Smooth muscle cell (in vitro differentiated cells): ENCODE results near the gene NINJ2. TPM values are rescaled to one million over a fixed set of nuclear protein-coding genes. Genes with fewer than 3 reads are reported as not detected.
A peak's percentile ranks its signal among the peaks of the same experiment; 100 is the strongest.

Source experiments
- DNase-seq: peaks from one replicate; lab custom pipeline; 2025; ENCODE audit not compliant: unreplicated experiment; lab: John Stamatoyannopoulos, UW
- H2AFZ ChIP-seq: fragments of 200-600 bp; sonication (generic); 2 replicates; pipeline ENCODE4 v1.6.0; 2016; ENCODE audit warnings: antibody characterized with exemption, low read depth, mild to moderate bottlenecking
- H3F3A ChIP-seq: fragments of 200-600 bp; sonication (generic); 2 replicates; pipeline ENCODE4 v1.6.0; 2017; ENCODE audit warnings: antibody characterized with exemption, low read depth
- H3K27ac ChIP-seq: fragments of 200-600 bp; sonication (generic); 2 replicates; pipeline ENCODE4 v1.5.1; 2016; ENCODE audit warnings: low read depth, mild to moderate bottlenecking
- H3K27me3 ChIP-seq: fragments of 200-600 bp; sonication (generic); 2 replicates; pipeline ENCODE4 v1.6.1; 2016; ENCODE audit warnings: low read depth, mild to moderate bottlenecking
- H3K36me3 ChIP-seq: fragments of 200-600 bp; sonication (generic); 2 replicates; pipeline ENCODE4 v1.5.1; 2016; ENCODE audit warnings: low read depth
- H3K4me1 ChIP-seq: fragments of 200-600 bp; sonication (generic); 2 replicates; pipeline ENCODE4 v1.5.1; 2016; ENCODE audit warnings: low read depth
- H3K4me2 ChIP-seq: fragments of 200-600 bp; sonication (generic); 2 replicates; pipeline ENCODE4 v1.6.0; 2016; ENCODE audit warnings: mild to moderate bottlenecking
- H3K4me3 ChIP-seq: fragments of 200-600 bp; sonication (generic); 2 replicates; pipeline ENCODE4 v1.5.1; 2016; ENCODE audit warnings: mild to moderate bottlenecking
- H3K79me2 ChIP-seq: fragments of 200-600 bp; sonication (generic); 2 replicates; pipeline ENCODE4 v1.6.0; 2016; ENCODE audit warnings: low read depth, mild to moderate bottlenecking
- H3K9ac ChIP-seq: fragments of 200-600 bp; sonication (generic); 2 replicates; pipeline ENCODE4 v1.6.0; 2016; ENCODE audit warnings: low read depth
- H3K9me3 ChIP-seq: fragments of 200-600 bp; sonication (generic); replicated peaks from 2 replicates; pipeline ENCODE4 v1.5.1; 2016; ENCODE audit warnings: low read depth
- H4K20me1 ChIP-seq: fragments of 200-600 bp; sonication (generic); 2 replicates; pipeline ENCODE4 v1.6.0; 2016; ENCODE audit warnings: low read depth
- WGBS: methylation state at CpG from one replicate; pipeline ENCODE4 v1.1.7; 2016; ENCODE audit warnings: low lambda C conversion rate; 5-methylcytosine and 5-hydroxymethylcytosine counted together
- polyA plus RNA-seq: library from polyadenylated mRNA; unstranded; fragments of >200 nt; fragmentation: Nextera tagmentation; extraction: Ambion mirVana; gene quantifications from 2 replicates; pipeline ENCODE4 v1.2.1, GENCODE V29; 2016
- total RNA-seq: library from RNA; depleted of rRNA; stranded (reverse); fragments of >200 nt; gene quantifications from 2 replicates; pipeline ENCODE4 v1.2.3, GENCODE V29; 2014
- TF ChIP-seq, protein P1 (sequence below): fragments of 200-600 bp; sonication (generic); IDR thresholded peaks from 2 replicates; pipeline ENCODE4 v1.5.1; 2017; ENCODE audit warnings: borderline replicate concordance, mild to moderate bottlenecking, antibody characterized with exemption; ENCODE audit not compliant: insufficient read depth, poor library complexity, severe bottlenecking

NINJ2 gene
- total and polyA plus RNA-seq, 2 experiments from 2014 or later = 4.2 to 12.1 TPM

DNA sequence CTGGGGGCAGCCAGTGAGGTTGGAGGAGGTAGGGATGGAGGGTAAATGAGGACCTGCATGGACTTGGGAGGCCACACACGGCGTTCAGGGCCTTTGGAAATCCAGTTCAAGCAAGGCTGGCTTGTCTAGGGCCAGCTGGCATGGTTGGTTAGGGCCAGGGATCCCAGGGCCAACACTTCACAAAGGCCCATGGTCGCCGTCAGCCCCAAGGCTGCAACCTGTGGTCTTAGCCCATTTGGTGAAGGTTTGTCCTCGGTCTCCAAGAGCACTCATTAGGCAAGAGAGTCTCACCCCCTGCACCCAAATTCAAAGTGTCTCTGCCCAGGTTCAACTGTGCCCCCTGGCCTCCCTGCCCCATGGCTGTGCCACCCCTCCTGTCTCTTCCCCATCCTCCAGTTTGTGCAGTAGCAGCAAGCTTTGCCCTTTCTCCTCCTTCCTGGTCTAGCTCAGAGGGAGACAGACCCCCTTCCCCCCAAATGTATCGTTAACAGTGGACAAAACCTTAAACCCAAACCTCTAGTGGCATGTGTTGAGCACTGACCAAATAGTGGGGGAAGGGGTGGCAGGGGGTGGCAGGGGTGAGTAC, 94.1 kb downstream of the NINJ2 start:
- H3K4me1 ChIP-seq = peaks cover 20% of the 10 kb centered on the region
- no peaks in the 10 kb centered on the region for H4K20me1 ChIP-seq
- TF ChIP-seq, protein P1, sequence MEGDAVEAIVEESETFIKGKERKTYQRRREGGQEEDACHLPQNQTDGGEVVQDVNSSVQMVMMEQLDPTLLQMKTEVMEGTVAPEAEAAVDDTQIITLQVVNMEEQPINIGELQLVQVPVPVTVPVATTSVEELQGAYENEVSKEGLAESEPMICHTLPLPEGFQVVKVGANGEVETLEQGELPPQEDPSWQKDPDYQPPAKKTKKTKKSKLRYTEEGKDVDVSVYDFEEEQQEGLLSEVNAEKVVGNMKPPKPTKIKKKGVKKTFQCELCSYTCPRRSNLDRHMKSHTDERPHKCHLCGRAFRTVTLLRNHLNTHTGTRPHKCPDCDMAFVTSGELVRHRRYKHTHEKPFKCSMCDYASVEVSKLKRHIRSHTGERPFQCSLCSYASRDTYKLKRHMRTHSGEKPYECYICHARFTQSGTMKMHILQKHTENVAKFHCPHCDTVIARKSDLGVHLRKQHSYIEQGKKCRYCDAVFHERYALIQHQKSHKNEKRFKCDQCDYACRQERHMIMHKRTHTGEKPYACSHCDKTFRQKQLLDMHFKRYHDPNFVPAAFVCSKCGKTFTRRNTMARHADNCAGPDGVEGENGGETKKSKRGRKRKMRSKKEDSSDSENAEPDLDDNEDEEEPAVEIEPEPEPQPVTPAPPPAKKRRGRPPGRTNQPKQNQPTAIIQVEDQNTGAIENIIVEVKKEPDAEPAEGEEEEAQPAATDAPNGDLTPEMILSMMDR = no peak
- peak overlapping the region; percentile 88 for H3K4me2 ChIP-seq
- peak overlapping the region; percentile 82 for H2AFZ ChIP-seq
- peaks cover 25% of the 10 kb centered on the region for H3F3A ChIP-seq
- no peak overlapping the region for H3K9ac ChIP-seq
- no peak for DNase-seq
- H3K36me3 ChIP-seq = no peaks in the 10 kb centered on the region
- H3K27ac ChIP-seq = no peak overlapping the region
- peak overlapping the region; percentile 65 for H3K4me3 ChIP-seq
- WGBS = 89% methylated on average over 6 of the region's 6 CpGs
- H3K79me2 ChIP-seq = no peaks in the 10 kb centered on the region
- no peaks in the 10 kb centered on the region for H3K27me3 ChIP-seq
- H3K9me3 ChIP-seq = no peaks in the 10 kb centered on the region

DNA sequence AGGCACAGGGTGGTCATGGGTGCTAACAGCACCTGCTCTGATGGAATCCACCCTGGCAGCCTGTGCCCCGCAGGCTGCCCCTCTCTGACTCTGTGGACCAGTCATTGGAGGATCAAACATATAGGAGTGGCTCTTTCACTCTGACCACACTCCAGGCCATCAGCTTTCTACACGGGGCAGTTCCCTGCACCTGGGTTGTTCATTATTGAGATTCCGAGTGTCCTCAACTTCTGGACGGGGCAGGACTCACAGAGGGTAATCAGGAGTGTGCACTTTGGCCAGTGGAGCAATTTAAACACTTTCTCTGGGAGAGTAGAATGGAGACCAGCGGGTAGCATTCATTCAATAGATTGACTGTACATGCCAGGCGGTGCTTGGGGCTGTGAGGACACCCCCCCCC, 94.8 kb downstream of the NINJ2 start:
- Histone ChIP-seq H3K79me2 (no peaks in the 10 kb centered on the region), H3K27ac (no peak overlapping the region), H4K20me1 (no peaks in the 10 kb centered on the region), H3K9me3 (no peaks in the 10 kb centered on the region), H3K27me3 (no peaks in the 10 kb centered on the region), H3K9ac (no peak overlapping the region), H3K36me3 (no peaks in the 10 kb centered on the region), H3F3A (peaks cover 19% of the 10 kb centered on the region), H3K4me3 (no peak overlapping the region), H2AFZ (no peak overlapping the region), H3K4me1 (peaks cover 20% of the 10 kb centered on the region), H3K4me2 (no peak overlapping the region)
- WGBS = 92% methylated on average over 6 of the region's 6 CpGs
- TF ChIP-seq, protein P1 = no peak
- no peak for DNase-seq

DNA sequence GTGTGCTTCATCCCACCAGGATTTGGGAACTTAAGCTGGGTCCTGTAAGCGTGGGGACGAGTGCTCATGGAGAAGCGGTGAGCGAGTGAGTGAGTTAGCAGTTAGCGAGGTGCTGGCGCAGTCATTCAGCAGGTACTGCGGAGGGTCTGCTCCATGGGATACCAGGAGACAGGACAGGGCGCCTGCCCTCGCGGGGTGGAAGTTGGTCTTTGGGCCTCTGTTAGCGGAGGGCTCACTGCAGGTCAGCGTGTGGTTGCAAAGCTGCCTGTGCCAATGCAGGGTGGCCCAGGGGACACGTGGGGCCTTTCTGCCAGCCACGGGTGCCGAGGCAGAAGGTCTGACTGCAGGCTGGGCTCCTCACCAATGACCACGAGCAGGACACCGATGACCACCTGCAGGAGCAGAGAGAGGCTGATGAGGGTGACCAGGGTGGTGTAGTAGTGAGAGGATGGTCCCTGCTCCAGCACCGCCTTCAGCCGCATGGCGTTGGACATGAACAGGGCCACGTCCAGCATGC, 97.6 kb downstream of the NINJ2 start:
- Histone ChIP-seq H3K4me1 (peaks cover 6% of the 10 kb centered on the region), H3K27ac (no peak overlapping the region), H3F3A (peaks cover 7% of the 10 kb centered on the region), H3K4me3 (no peak overlapping the region), H3K27me3 (no peaks in the 10 kb centered on the region), H3K9ac (no peak overlapping the region), H3K4me2 (no peak overlapping the region), H4K20me1 (no peaks in the 10 kb centered on the region), H2AFZ (no peak overlapping the region), H3K9me3 (no peaks in the 10 kb centered on the region), H3K79me2 (no peaks in the 10 kb centered on the region), H3K36me3 (no peaks in the 10 kb centered on the region)
- 92% methylated on average over 21 of the region's 21 CpGs for WGBS
- TF ChIP-seq, protein P1 = no peak
- no peak for DNase-seq

DNA sequence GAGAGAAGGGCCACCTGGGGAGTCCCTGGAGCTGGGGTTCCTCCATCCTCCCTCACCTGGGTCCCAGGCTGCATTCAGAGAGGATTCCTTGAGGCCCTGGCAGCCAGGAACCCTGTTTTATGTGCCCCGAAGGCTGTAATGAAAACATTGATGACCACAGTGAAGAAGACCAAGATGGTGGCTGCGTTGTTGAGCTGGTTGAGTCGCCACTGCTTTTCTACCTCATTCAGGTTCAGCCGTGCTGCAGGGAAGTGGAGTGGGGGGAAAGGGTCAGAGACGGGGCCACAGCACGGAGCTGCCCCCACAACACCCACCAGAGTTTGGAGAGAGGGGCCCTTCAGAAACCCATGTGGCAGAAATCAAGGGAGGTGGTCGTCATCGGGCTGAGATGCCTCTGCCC, 98.1 kb downstream of the NINJ2 start:
- Histone ChIP-seq H4K20me1 (no peaks in the 10 kb centered on the region), H3K27me3 (no peaks in the 10 kb centered on the region), H3K9ac (no peak overlapping the region), H3K4me1 (peaks cover under 1% of the 10 kb centered on the region), H3K36me3 (no peaks in the 10 kb centered on the region), H3K4me3 (no peak overlapping the region), H3K9me3 (no peaks in the 10 kb centered on the region), H3K27ac (no peak overlapping the region), H2AFZ (no peak overlapping the region), H3F3A (peaks cover 3% of the 10 kb centered on the region), H3K4me2 (no peak overlapping the region), H3K79me2 (no peaks in the 10 kb centered on the region)
- 95% methylated on average over 8 of the region's 8 CpGs for WGBS
- TF ChIP-seq, protein P1 = no peak
- no peak for DNase-seq
